Measurements from ENCODE around the gene EML6. TPM values are rescaled to one million over a fixed set of nuclear protein-coding genes. Genes with fewer than 3 reads are reported as not detected.

EML6 gene
- total and polyA plus RNA-seq, 2 of the 13 experiments (the other 11 are each of a cell fraction or from before 2014, with no cell fraction given), result 17.2 to 32.4 TPM

- Histone ChIP-seq H3K9ac (ENCODE audit: insufficient read depth, low read depth, low read length) (no peak overlapping the region), H3K27ac (ENCODE audit: extremely low read length, insufficient read depth, low read length) (no peak overlapping the region), H3K27me3 (ENCODE audit: control insufficient read depth in 1 of 2, insufficient read depth in 2 of 2, low read length in 2 of 2) (no peaks in the 10 kb centered on the region), H2AFZ (ENCODE audit: low read length) (no peak overlapping the region), H3K79me2 (ENCODE audit: insufficient read depth, low read length) (no peaks in the 10 kb centered on the region), H3K4me3 (replicated peaks in 1 of 3; ENCODE audit: insufficient read depth in 1 of 3, low read depth in 2 of 3, low read length in 3 of 3) (no peak overlapping the region), H3K36me3 (replicated peaks in 1 of 2; ENCODE audit: control insufficient read depth in 1 of 2, insufficient read depth in 2 of 2, low read length in 2 of 2) (peaks cover 3 to 27% of the 10 kb centered on the region in 2 experiments; a peak in 3 of 5 replicates), H3K9me3 (ENCODE audit: low read length) (no peaks in the 10 kb centered on the region), H4K20me1 (ENCODE audit: insufficient read depth, low read length) (no peaks in the 10 kb centered on the region), H3K4me2 (ENCODE audit: low read depth, low read length) (no peak overlapping the region), H3K4me1 (ENCODE audit: insufficient read depth, low read length) (0 out of 2 replicates have a peak, but pooled peaks cover 5% of the 10 kb centered on the region)
- ATAC-seq, result peak; percentile 5; the same call in 2 of the 3 replicates
- 98% methylated on average over 3 of the region's 3 CpGs for WGBS (ENCODE audit: low lambda C conversion rate)
- TF ChIP-seq EP300 (IDR thresholded peaks at IDR 0.05; ENCODE audit: low read depth in 2 of 2, low read length in 2 of 2) (no peak), EP300 (CRISPR knock-in tag; IDR thresholded peaks at IDR 0.05; ENCODE audit: borderline replicate concordance) (no peak), SMAD3 (CRISPR knock-in tag; IDR thresholded peaks at IDR 0.05) (no peak), FOXJ3 (CRISPR knock-in tag; IDR thresholded peaks at IDR 0.05; ENCODE audit: borderline replicate concordance) (no peak), FOXP4 (CRISPR knock-in tag; IDR thresholded peaks at IDR 0.05) (no peak), STAT5B (CRISPR knock-in tag; IDR thresholded peaks at IDR 0.05) (no peak), TAF15 (IDR thresholded peaks at IDR 0.05; ENCODE audit: low read depth, low read length, poor library complexity, severe bottlenecking) (no peak), TEAD3 (CRISPR knock-in tag; optimal IDR thresholded peaks at IDR 0.05; ENCODE audit: borderline replicate concordance) (no peak)
- ChIA-PET POLR2A (no interaction called here), CTCF (ENCODE audit: low intra/inter-chr PET ratio, low total read pairs) (no interaction called here)
- BruUV-seq (replicated peaks), result no TSS peak
- in situ Hi-C loops (cut with HindIII; ENCODE audit: extremely low pct_ligation_motif_present, low pct_unique_long_range_greater_than_20kb) (no loop called here), intact Hi-C loops (cut with micrococcal nuclease; ENCODE audit: unreplicated experiment) (no loop called here)
- FAIRE-seq, result no peak
- DNase-seq (ENCODE audit: low spot score), result no peak
Measured at GRCh38 chr2:54966837-54967236, 243.4 kb downstream of the EML6 start.
